Mesenchymal stem cell (in vitro differentiated cells and primary cell): ENCODE measurements around the gene VPS54.

Source experiments
- DNase-seq: peaks from one replicate; pipeline ENCODE4 v3.0.0-alpha.2; 2013
- H2AFZ ChIP-seq: one replicate; pipeline ENCODE4 v1.6.1; 2013; ENCODE audit warnings: low read depth, mild to moderate bottlenecking, control low read depth, inconsistent platforms, low read length, moderate library complexity
- H2AK5ac ChIP-seq: 2 replicates; pipeline ENCODE4 v1.6.1; 2013; ENCODE audit warnings: low read length, moderate library complexity, mild to moderate bottlenecking, inconsistent platforms; ENCODE audit not compliant: severe bottlenecking
- H2BK120ac ChIP-seq: one replicate; pipeline ENCODE4 v1.6.1; 2013; ENCODE audit warnings: low read depth, mild to moderate bottlenecking, inconsistent platforms, low read length, moderate library complexity
- H2BK12ac ChIP-seq, 2 experiments: one replicate each; pipeline ENCODE4 v1.6.1; 2013; ENCODE audit warnings: inconsistent platforms in 2 of 2, low read length in 2 of 2, mild to moderate bottlenecking in 2 of 2, moderate library complexity in 2 of 2, control low read depth in 1 of 2
- H2BK15ac ChIP-seq: one replicate; pipeline ENCODE4 v1.6.1; 2013; ENCODE audit warnings: mild to moderate bottlenecking, low read depth, inconsistent platforms; ENCODE audit not compliant: poor library complexity, severe bottlenecking
- H2BK5ac ChIP-seq: 2 replicates; pipeline ENCODE4 v1.6.1; 2013; ENCODE audit warnings: low read depth, mild to moderate bottlenecking, low read length, control low read depth, inconsistent platforms; ENCODE audit not compliant: poor library complexity, severe bottlenecking
- H3K14ac ChIP-seq, 2 experiments: one replicate each; pipeline ENCODE4 v1.6.1; 2013; ENCODE audit warnings: inconsistent platforms in 2 of 2, low read length in 2 of 2, control low read depth in 1 of 2, mild to moderate bottlenecking in 1 of 2, moderate library complexity in 1 of 2
- H3K18ac ChIP-seq, 2 experiments: one replicate each; pipeline ENCODE4 v1.6.1; 2013; ENCODE audit warnings: inconsistent platforms in 2 of 2, low read length in 2 of 2, control low read depth in 1 of 2, low read depth in 1 of 2, mild to moderate bottlenecking in 1 of 2
- H3K23ac ChIP-seq, 2 experiments: one replicate each; pipeline ENCODE4 v1.6.1; 2013; ENCODE audit warnings: inconsistent platforms in 2 of 2, low read length in 2 of 2, mild to moderate bottlenecking in 2 of 2, moderate library complexity in 2 of 2, control low read depth in 1 of 2
- H3K27ac ChIP-seq: 2 replicates; pipeline ENCODE4 v1.5.1; 2013; ENCODE audit warnings: mild to moderate bottlenecking, moderate library complexity, low read length, control low read depth, inconsistent platforms; ENCODE audit not compliant: poor library complexity, severe bottlenecking
- H3K27me3 ChIP-seq, 2 experiments: 2 replicates each; pipeline versions ENCODE4 v1.6.1 to v1.7.0; 2013; ENCODE audit warnings: low read length in 2 of 2, mild to moderate bottlenecking in 2 of 2, moderate library complexity in 2 of 2, control low read depth in 1 of 2, inconsistent platforms in 1 of 2; ENCODE audit not compliant: control insufficient read depth in 1 of 2, insufficient read depth in 1 of 2
- H3K36me3 ChIP-seq, 2 experiments: 2 replicates each; pipeline versions ENCODE4 v1.6.1 to v1.7.0; 2013; ENCODE audit warnings: low read length in 2 of 2, control low read depth in 1 of 2, inconsistent platforms in 1 of 2, low read depth in 1 of 2, mild to moderate bottlenecking in 1 of 2; ENCODE audit not compliant: insufficient read depth in 2 of 2, control insufficient read depth in 1 of 2
- H3K4ac ChIP-seq, 2 experiments: one replicate each; pipeline ENCODE4 v1.6.1; 2013; ENCODE audit warnings: inconsistent platforms in 2 of 2, low read length in 2 of 2, mild to moderate bottlenecking in 2 of 2, moderate library complexity in 2 of 2, control low read depth in 1 of 2, low read depth in 1 of 2
- H3K4me1 ChIP-seq: 2 replicates; pipeline ENCODE4 v1.6.1; 2013; ENCODE audit warnings: low read depth, low read length, control low read depth; ENCODE audit not compliant: control insufficient read depth, insufficient read depth
- H3K4me2 ChIP-seq: 2 replicates; pipeline ENCODE4 v1.6.1; 2013; ENCODE audit warnings: low read length, mild to moderate bottlenecking, inconsistent platforms; ENCODE audit not compliant: poor library complexity, severe bottlenecking
- H3K4me3 ChIP-seq, 2 experiments: 2 replicates each; pipeline versions ENCODE4 v1.5.1 to v1.7.0; 2013; ENCODE audit warnings: low read length in 2 of 2, mild to moderate bottlenecking in 2 of 2, control low read depth in 1 of 2, low read depth in 1 of 2; ENCODE audit not compliant: insufficient read depth in 1 of 2
- H3K79me1 ChIP-seq: replicated peaks from 2 replicates; pipeline ENCODE4 v1.6.1; 2013; ENCODE audit warnings: mild to moderate bottlenecking, control low read depth, low read length, inconsistent platforms; ENCODE audit not compliant: poor library complexity, severe bottlenecking
- H3K9ac ChIP-seq: 2 replicates; pipeline ENCODE4 v1.7.0; 2013; ENCODE audit warnings: mild to moderate bottlenecking, low read length, moderate library complexity
- H3K9me3 ChIP-seq: 2 replicates; pipeline ENCODE4 v1.7.0; 2013; ENCODE audit warnings: mild to moderate bottlenecking, low read length; ENCODE audit not compliant: control insufficient read depth
- H4K8ac ChIP-seq: one replicate; pipeline ENCODE4 v1.6.1; 2013; ENCODE audit warnings: inconsistent platforms, mild to moderate bottlenecking, low read length, moderate library complexity
- H4K91ac ChIP-seq: one replicate; pipeline ENCODE4 v1.6.1; 2013; ENCODE audit warnings: mild to moderate bottlenecking, low read length, inconsistent platforms
- WGBS: methylation state at CpG from one replicate; pipeline ENCODE4 v1.1.7; 2013; ENCODE audit warnings: mixed read lengths; 5-methylcytosine and 5-hydroxymethylcytosine counted together

VPS54 gene

GRCh38 chr2:64021578-64021977 is 2.4 kb upstream of the VPS54 start:
- peak; percentile 61 for DNase-seq
- Histone ChIP-seq H3K79me1 (no peaks in the 10 kb centered on the region), H3K14ac (no peak overlapping the region), H3K23ac (no peak overlapping the region), H2BK5ac (no peak overlapping the region), H3K27me3 (no peaks in the 10 kb centered on the region), H3K4ac (no peak overlapping the region), H2AK5ac (no peak overlapping the region), H4K91ac (no peak overlapping the region), H3K36me3 (no peaks in the 10 kb centered on the region), H2BK120ac (no peak overlapping the region), H3K18ac (no peak overlapping the region), H3K4me3 (peak overlapping the region in 1 of 2 experiments; percentile 57), H2AFZ (no peak overlapping the region), H4K8ac (no peak overlapping the region), H3K9ac (peak overlapping the region; percentile 81), H3K27ac (no peak overlapping the region), H2BK15ac (no peak overlapping the region), H3K4me1 (peaks cover under 1% of the 10 kb centered on the region), H3K4me2 (no peak overlapping the region), H2BK12ac (no peak overlapping the region), H3K9me3 (no peaks in the 10 kb centered on the region)
- WGBS, result 57% methylated on average over 1 of the region's 2 CpGs

- peak overlapping the region; percentile 98 for H4K8ac ChIP-seq
- H3K27me3 ChIP-seq, result no peaks in the 10 kb centered on the region
- peak overlapping the region in 1 of 2 experiments; percentile 98 for H3K18ac ChIP-seq
- H3K79me1 ChIP-seq, result no peaks in the 10 kb centered on the region
- H3K4ac ChIP-seq, result peak overlapping the region in 1 of 2 experiments; percentile 97
- no peak for DNase-seq
- peak overlapping the region in 1 of 2 experiments; percentile 89 for H3K4me3 ChIP-seq
- no peaks in the 10 kb centered on the region for H3K36me3 ChIP-seq
- H3K4me2 ChIP-seq, result peak overlapping the region; percentile 83
- H3K14ac ChIP-seq, result no peak overlapping the region
- no peak overlapping the region for H2BK12ac ChIP-seq
- peak overlapping the region; percentile 94 for H4K91ac ChIP-seq
- H3K23ac ChIP-seq, result no peak overlapping the region
- H3K4me1 ChIP-seq, result peaks cover 2% of the 10 kb centered on the region
- H2BK5ac ChIP-seq, result no peak overlapping the region
- H2AK5ac ChIP-seq, result peak overlapping the region; percentile 56
- peak overlapping the region; percentile 98 for H2BK120ac ChIP-seq
- peak overlapping the region; percentile 98 for H3K9ac ChIP-seq
- H2BK15ac ChIP-seq, result no peak overlapping the region
- no peaks in the 10 kb centered on the region for H3K9me3 ChIP-seq
- H2AFZ ChIP-seq, result no peak overlapping the region
- H3K27ac ChIP-seq, result peak overlapping the region; percentile 84
Measured at GRCh38 chr2:64019975-64020528, 824 bp upstream of the VPS54 start.

- H3K36me3 ChIP-seq, result no peaks in the 10 kb centered on the region
- H3K4ac ChIP-seq, result peak overlapping the region; percentile 95 to 97
- 0% methylated on average over 19 of the region's 38 CpGs for WGBS
Measured at GRCh38 chr2:64018701-64019082, 536 bp downstream of the VPS54 start.

GRCh38 chr2:64017811-64018700 is 1.2 kb downstream of the VPS54 start:
- peaks cover 2% of the 10 kb centered on the region for H3K4me1 ChIP-seq
- no peaks in the 10 kb centered on the region for H3K36me3 ChIP-seq
- no peak overlapping the region for H2BK15ac ChIP-seq
- H2BK5ac ChIP-seq, result no peak overlapping the region
- peak overlapping the region; percentile 76 for H3K4me2 ChIP-seq
- H3K9ac ChIP-seq, result peak overlapping the region; percentile 98
- no peaks in the 10 kb centered on the region for H3K79me1 ChIP-seq
- H2BK120ac ChIP-seq, result no peak overlapping the region
- H3K4me3 ChIP-seq, result peak overlapping the region; percentile 83 to 89
- WGBS, result 18% methylated on average over 17 of the region's 22 CpGs
- no peak overlapping the region for H2BK12ac ChIP-seq
- no peaks in the 10 kb centered on the region for H3K9me3 ChIP-seq
- no peak overlapping the region for H4K91ac ChIP-seq
- H4K8ac ChIP-seq, result peak overlapping the region; percentile 98
- no peak overlapping the region for H2AFZ ChIP-seq
- peak; percentile 63 for DNase-seq
- H3K27ac ChIP-seq, result peak overlapping the region; percentile 89
- no peak overlapping the region for H3K4ac ChIP-seq
- no peaks in the 10 kb centered on the region for H3K27me3 ChIP-seq
- no peak overlapping the region for H3K23ac ChIP-seq
- H2AK5ac ChIP-seq, result no peak overlapping the region
- H3K14ac ChIP-seq, result no peak overlapping the region
- peak overlapping the region; percentile 37 to 98 for H3K18ac ChIP-seq

More at GRCh38 chr2:64018701-64019082, 536 bp downstream of the VPS54 start:
- H3K27ac ChIP-seq, result peak overlapping the region; percentile 89
- peak overlapping the region; percentile 98 for H3K18ac ChIP-seq
- H3K79me1 ChIP-seq, result no peaks in the 10 kb centered on the region
- H2BK15ac ChIP-seq, result peak overlapping the region; percentile 99
- H3K9ac ChIP-seq, result peak overlapping the region; percentile 98
- peak overlapping the region; percentile 95 for H2BK5ac ChIP-seq
- peak overlapping the region; percentile 83 to 89 for H3K4me3 ChIP-seq
- H3K23ac ChIP-seq, result peak overlapping the region; percentile 59 to 90
- DNase-seq, result peak; percentile 72
- peak overlapping the region; percentile 94 for H4K91ac ChIP-seq
- peak overlapping the region; percentile 36 for H2AFZ ChIP-seq
- peak overlapping the region; percentile 98 for H2BK120ac ChIP-seq
- H3K4me2 ChIP-seq, result peak overlapping the region; percentile 83
- peak overlapping the region; percentile 98 for H4K8ac ChIP-seq
- H3K9me3 ChIP-seq, result no peaks in the 10 kb centered on the region
- no peaks in the 10 kb centered on the region for H3K27me3 ChIP-seq
- peak overlapping the region in 1 of 2 experiments; percentile 60 for H2BK12ac ChIP-seq
- H3K14ac ChIP-seq, result peak overlapping the region in 1 of 2 experiments; percentile 77
- peaks cover 2% of the 10 kb centered on the region for H3K4me1 ChIP-seq
- no peak overlapping the region for H2AK5ac ChIP-seq
